ENCODE data around the gene CBL.

DNA sequence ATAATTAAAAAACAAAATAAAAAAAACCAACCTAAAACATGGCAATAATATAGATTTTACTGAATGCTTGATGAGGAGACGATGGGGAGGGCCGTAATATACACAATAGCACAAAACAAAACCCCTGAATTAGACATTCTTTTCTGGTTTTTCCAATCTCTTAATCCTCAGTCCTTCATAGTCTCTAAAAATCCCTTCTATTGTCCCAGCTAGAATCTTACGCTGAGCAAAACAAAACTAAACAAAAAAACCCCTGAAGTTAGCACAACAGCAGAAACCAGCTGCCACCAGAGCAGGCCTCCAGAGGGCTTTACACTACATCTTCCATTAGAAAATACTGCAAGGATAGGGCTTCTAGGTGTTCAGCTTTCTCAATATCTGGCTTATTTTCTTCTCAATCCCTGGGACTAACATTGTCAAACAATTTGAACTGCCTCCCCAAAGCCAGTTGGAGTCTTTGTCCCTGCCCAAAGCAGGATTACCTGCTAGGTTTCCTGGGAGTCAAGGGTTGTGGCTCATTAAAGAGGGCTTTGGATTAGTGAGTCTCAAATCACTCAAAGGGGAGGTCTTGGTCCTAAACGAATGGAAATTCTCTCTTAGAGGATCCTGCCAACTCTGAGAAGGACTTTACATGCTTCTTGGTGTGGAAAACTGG is 126.1 kb downstream of the CBL start:
- TF ChIP-seq, protein P1, sequence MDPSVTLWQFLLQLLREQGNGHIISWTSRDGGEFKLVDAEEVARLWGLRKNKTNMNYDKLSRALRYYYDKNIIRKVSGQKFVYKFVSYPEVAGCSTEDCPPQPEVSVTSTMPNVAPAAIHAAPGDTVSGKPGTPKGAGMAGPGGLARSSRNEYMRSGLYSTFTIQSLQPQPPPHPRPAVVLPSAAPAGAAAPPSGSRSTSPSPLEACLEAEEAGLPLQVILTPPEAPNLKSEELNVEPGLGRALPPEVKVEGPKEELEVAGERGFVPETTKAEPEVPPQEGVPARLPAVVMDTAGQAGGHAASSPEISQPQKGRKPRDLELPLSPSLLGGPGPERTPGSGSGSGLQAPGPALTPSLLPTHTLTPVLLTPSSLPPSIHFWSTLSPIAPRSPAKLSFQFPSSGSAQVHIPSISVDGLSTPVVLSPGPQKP (IDR thresholded peaks at IDR 0.05; ENCODE audit: low read depth, low read length): no peak
- no peak for TF ChIP-seq EP300 (IDR thresholded peaks at IDR 0.05)
- no peak for TF ChIP-seq CHD4 (IDR thresholded peaks at IDR 0.05; ENCODE audit: borderline replicate concordance)
- TF ChIP-seq RAD21 (conservative IDR thresholded peaks at IDR 0.05 in 1 of 2, IDR thresholded peaks at IDR 0.05 in 1 of 2): no peak
- TF ChIP-seq EHMT2 (IDR thresholded peaks at IDR 0.05; ENCODE audit: low read depth): no peak
- TF ChIP-seq, protein P2, sequence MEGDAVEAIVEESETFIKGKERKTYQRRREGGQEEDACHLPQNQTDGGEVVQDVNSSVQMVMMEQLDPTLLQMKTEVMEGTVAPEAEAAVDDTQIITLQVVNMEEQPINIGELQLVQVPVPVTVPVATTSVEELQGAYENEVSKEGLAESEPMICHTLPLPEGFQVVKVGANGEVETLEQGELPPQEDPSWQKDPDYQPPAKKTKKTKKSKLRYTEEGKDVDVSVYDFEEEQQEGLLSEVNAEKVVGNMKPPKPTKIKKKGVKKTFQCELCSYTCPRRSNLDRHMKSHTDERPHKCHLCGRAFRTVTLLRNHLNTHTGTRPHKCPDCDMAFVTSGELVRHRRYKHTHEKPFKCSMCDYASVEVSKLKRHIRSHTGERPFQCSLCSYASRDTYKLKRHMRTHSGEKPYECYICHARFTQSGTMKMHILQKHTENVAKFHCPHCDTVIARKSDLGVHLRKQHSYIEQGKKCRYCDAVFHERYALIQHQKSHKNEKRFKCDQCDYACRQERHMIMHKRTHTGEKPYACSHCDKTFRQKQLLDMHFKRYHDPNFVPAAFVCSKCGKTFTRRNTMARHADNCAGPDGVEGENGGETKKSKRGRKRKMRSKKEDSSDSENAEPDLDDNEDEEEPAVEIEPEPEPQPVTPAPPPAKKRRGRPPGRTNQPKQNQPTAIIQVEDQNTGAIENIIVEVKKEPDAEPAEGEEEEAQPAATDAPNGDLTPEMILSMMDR (IDR thresholded peaks at IDR 0.05): no peak
- TF ChIP-seq, protein P3, sequence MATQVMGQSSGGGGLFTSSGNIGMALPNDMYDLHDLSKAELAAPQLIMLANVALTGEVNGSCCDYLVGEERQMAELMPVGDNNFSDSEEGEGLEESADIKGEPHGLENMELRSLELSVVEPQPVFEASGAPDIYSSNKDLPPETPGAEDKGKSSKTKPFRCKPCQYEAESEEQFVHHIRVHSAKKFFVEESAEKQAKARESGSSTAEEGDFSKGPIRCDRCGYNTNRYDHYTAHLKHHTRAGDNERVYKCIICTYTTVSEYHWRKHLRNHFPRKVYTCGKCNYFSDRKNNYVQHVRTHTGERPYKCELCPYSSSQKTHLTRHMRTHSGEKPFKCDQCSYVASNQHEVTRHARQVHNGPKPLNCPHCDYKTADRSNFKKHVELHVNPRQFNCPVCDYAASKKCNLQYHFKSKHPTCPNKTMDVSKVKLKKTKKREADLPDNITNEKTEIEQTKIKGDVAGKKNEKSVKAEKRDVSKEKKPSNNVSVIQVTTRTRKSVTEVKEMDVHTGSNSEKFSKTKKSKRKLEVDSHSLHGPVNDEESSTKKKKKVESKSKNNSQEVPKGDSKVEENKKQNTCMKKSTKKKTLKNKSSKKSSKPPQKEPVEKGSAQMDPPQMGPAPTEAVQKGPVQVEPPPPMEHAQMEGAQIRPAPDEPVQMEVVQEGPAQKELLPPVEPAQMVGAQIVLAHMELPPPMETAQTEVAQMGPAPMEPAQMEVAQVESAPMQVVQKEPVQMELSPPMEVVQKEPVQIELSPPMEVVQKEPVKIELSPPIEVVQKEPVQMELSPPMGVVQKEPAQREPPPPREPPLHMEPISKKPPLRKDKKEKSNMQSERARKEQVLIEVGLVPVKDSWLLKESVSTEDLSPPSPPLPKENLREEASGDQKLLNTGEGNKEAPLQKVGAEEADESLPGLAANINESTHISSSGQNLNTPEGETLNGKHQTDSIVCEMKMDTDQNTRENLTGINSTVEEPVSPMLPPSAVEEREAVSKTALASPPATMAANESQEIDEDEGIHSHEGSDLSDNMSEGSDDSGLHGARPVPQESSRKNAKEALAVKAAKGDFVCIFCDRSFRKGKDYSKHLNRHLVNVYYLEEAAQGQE (IDR thresholded peaks at IDR 0.05): no peak
- no peak for TF ChIP-seq MAZ (IDR thresholded peaks at IDR 0.05; ENCODE audit: borderline replicate concordance, low read depth, low read length)
- TF ChIP-seq POLR2A (IDR thresholded peaks at IDR 0.05; ENCODE audit: low read length): no peak
- TF ChIP-seq KDM5A (IDR thresholded peaks at IDR 0.05): no peak

Data from A549 (cell line).